ENCODE measurements around the gene SLN. TPM values are rescaled to one million over a fixed set of nuclear protein-coding genes. Genes with fewer than 3 reads are reported as not detected.

SLN gene
- total and polyA plus RNA-seq, 9 of the 15 experiments (the other 6 are each of a cell fraction or from before 2014, with no cell fraction given) = not detected

DNA sequence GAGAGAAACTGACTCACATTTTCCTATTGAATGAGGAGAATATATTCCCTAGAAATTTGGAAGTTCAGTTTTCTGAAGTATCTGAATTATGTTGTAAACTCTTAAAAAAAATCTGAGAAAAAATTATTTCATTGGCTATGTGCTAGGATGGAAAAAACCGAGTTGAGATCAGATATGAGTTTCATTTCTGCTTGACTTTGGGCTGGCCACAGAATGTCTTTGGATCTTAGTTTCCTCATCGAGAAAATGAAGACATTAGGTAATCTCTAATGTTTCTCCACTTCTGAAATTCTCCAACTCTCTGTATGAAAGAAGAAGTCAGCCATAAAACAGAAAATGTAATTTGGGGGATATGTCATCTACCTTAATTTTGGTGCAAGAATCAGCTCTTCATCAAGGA is 28.8 kb downstream of the SLN start (continued):
- no peak for TF ChIP-seq CEBPG (CRISPR knock-in tag; IDR thresholded peaks at IDR 0.05)
- TF ChIP-seq CEBPG (tag; conservative IDR thresholded peaks at IDR 0.05 in 1 of 2, IDR thresholded peaks at IDR 0.05 in 1 of 2) = no peak
- no peak for TF ChIP-seq NCOR1 (IDR thresholded peaks at IDR 0.05)
- no peak for TF ChIP-seq TSC22D4 (tag; IDR thresholded peaks at IDR 0.05)
- no peak for TF ChIP-seq HMGXB4 (CRISPR knock-in tag; IDR thresholded peaks at IDR 0.05)
- no peak for TF ChIP-seq RUNX1 (IDR thresholded peaks at IDR 0.05; ENCODE audit: low read depth)
- TF ChIP-seq, protein P1, sequence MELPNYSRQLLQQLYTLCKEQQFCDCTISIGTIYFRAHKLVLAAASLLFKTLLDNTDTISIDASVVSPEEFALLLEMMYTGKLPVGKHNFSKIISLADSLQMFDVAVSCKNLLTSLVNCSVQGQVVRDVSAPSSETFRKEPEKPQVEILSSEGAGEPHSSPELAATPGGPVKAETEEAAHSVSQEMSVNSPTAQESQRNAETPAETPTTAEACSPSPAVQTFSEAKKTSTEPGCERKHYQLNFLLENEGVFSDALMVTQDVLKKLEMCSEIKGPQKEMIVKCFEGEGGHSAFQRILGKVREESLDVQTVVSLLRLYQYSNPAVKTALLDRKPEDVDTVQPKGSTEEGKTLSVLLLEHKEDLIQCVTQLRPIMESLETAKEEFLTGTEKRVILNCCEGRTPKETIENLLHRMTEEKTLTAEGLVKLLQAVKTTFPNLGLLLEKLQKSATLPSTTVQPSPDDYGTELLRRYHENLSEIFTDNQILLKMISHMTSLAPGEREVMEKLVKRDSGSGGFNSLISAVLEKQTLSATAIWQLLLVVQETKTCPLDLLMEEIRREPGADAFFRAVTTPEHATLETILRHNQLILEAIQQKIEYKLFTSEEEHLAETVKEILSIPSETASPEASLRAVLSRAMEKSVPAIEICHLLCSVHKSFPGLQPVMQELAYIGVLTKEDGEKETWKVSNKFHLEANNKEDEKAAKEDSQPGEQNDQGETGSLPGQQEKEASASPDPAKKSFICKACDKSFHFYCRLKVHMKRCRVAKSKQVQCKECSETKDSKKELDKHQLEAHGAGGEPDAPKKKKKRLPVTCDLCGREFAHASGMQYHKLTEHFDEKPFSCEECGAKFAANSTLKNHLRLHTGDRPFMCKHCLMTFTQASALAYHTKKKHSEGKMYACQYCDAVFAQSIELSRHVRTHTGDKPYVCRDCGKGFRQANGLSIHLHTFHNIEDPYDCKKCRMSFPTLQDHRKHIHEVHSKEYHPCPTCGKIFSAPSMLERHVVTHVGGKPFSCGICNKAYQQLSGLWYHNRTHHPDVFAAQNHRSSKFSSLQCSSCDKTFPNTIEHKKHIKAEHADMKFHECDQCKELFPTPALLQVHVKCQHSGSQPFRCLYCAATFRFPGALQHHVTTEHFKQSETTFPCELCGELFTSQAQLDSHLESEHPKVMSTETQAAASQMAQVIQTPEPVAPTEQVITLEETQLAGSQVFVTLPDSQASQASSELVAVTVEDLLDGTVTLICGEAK (IDR thresholded peaks at IDR 0.05) = no peak
- TF ChIP-seq, protein P1 (CRISPR knock-in tag; IDR thresholded peaks at IDR 0.05) = no peak
- no peak for TF ChIP-seq TARDBP (IDR thresholded peaks at IDR 0.05)
- no peak for TF ChIP-seq ZNF695 (CRISPR knock-in tag; IDR thresholded peaks at IDR 0.05)
- TF ChIP-seq ZNF431 (CRISPR knock-in tag; IDR thresholded peaks at IDR 0.05) = no peak
